Keratinocyte (primary cell): Measurements from ENCODE around the gene MIEF1. TPM values are rescaled to one million over a fixed set of nuclear protein-coding genes. Genes with fewer than 3 reads are reported as not detected.

Experiments
- DNase-seq: peaks from one replicate; pipeline ENCODE4 v3.0.0-alpha.2; 2011; ENCODE audit warnings: low read depth, missing footprints, low spot score
- FAIRE-seq: peaks from 2 replicates; lab custom pipeline; 2011; peaks lifted over from hg19 to GRCh38; lab: Jason Lieb, UNC
- H2AFZ ChIP-seq: 2 replicates; pipeline ENCODE4 v1.6.0; 2012; ENCODE audit warnings: low read length, control low read depth, inconsistent platforms; ENCODE audit not compliant: control insufficient read depth
- H3K27ac ChIP-seq: 2 replicates; pipeline ENCODE4 v1.5.1; 2011; ENCODE audit warnings: low read length; ENCODE audit not compliant: control insufficient read depth, insufficient read depth
- H3K27me3 ChIP-seq: 3 replicates; pipeline ENCODE4 v1.6.0; 2011; ENCODE audit warnings: low read length; ENCODE audit not compliant: control insufficient read depth, insufficient read depth; ENCODE audit errors: extremely low read depth
- H3K36me3 ChIP-seq, 2 experiments: 2 replicates in 1 of 2; 3 replicates in 1 of 2; pipeline ENCODE4 v1.5.1; 2011; ENCODE audit warnings: low read length in 2 of 2, mild to moderate bottlenecking in 1 of 2; ENCODE audit not compliant: control insufficient read depth in 2 of 2, insufficient read depth in 2 of 2; ENCODE audit errors: extremely low read depth in 1 of 2
- H3K4me1 ChIP-seq: 3 replicates; pipeline ENCODE4 v1.5.1; 2011; ENCODE audit warnings: low read length; ENCODE audit not compliant: control insufficient read depth, insufficient read depth; ENCODE audit errors: extremely low read depth
- H3K4me2 ChIP-seq: 3 replicates; pipeline ENCODE4 v1.6.0; 2011; ENCODE audit warnings: low read depth, low read length; ENCODE audit not compliant: control insufficient read depth, insufficient read depth; ENCODE audit errors: extremely low read depth
- H3K4me3 ChIP-seq, 3 experiments: fragments of 200-600 bp in 1 of 3; sonication (generic) in 1 of 3; 2 replicates in 2 of 3; 3 replicates in 1 of 3; pipeline ENCODE4 v1.5.1; 2011 to 2016; ENCODE audit warnings: low read length in 3 of 3, mild to moderate bottlenecking in 3 of 3, control low read depth in 2 of 3, inconsistent platforms in 1 of 3, low read depth in 1 of 3, mixed read lengths in 1 of 3, mixed run types in 1 of 3, moderate library complexity in 1 of 3; ENCODE audit not compliant: control insufficient read depth in 2 of 3, insufficient read depth in 2 of 3; ENCODE audit errors: extremely low read depth in 1 of 3
- H3K79me2 ChIP-seq: 2 replicates; pipeline ENCODE4 v1.6.0; 2012; ENCODE audit warnings: low read length; ENCODE audit not compliant: control insufficient read depth, insufficient read depth
- H3K9ac ChIP-seq: 3 replicates; pipeline ENCODE4 v1.6.0; 2011; ENCODE audit warnings: low read length; ENCODE audit not compliant: control insufficient read depth, insufficient read depth; ENCODE audit errors: extremely low read depth
- H3K9me1 ChIP-seq: 3 replicates; pipeline ENCODE4 v1.6.0; 2011; ENCODE audit warnings: low read length; ENCODE audit not compliant: control insufficient read depth, insufficient read depth; ENCODE audit errors: extremely low read depth
- H3K9me3 ChIP-seq: 2 replicates; pipeline ENCODE4 v1.5.1; 2012; ENCODE audit warnings: low read depth, low read length; ENCODE audit not compliant: control insufficient read depth
- H4K20me1 ChIP-seq: 3 replicates; pipeline ENCODE4 v1.6.0; 2011; ENCODE audit warnings: low read length; ENCODE audit not compliant: control insufficient read depth, insufficient read depth; ENCODE audit errors: extremely low read depth
- CTCF ChIP-seq, 3 experiments: IDR thresholded peaks in 1 of 3; conservative IDR thresholded peaks in 1 of 3; optimal IDR thresholded peaks in 1 of 3; 2 replicates in 2 of 3; 3 replicates in 1 of 3; pipeline versions ENCODE3 to v1.5.1; 2011; ENCODE audit warnings: low read length in 3 of 3, mild to moderate bottlenecking in 3 of 3, moderate library complexity in 2 of 3, control low read depth in 1 of 3, inconsistent platforms in 1 of 3; ENCODE audit not compliant: insufficient read depth in 2 of 3; ENCODE audit errors: extremely low read depth in 1 of 3
- EZH2 ChIP-seq: IDR thresholded peaks from one replicate; pipeline ENCODE4 v1.6.1; 2012; ENCODE audit warnings: inconsistent platforms, mild to moderate bottlenecking, low read length, moderate library complexity
- dilution Hi-C: fragments of 300-500 bp; cut with MboI; formaldehyde crosslinking; loops from one replicate; pipeline ENCODE4 v1.7.0; 2020; ENCODE audit warnings: low sequenced_read_pairs; ENCODE audit not compliant: extremely low pct_ligation_motif_present
- polyA plus RNA-seq, 5 experiments: library from polyadenylated mRNA; depleted of rRNA in 3 of 5; stranded (reverse) in 3 of 5; stranded (forward) in 1 of 5; unstranded in 1 of 5; fragments of >200 nt; gene quantifications; 1 replicate in 1 of 5; 2 replicates in 3 of 5; 3 replicates in 1 of 5; pipeline versions ENCODE4 v1.2.1 to v1.2.3, GENCODE V29; 2011 to 2012; ENCODE audit warnings: missing spikeins in 2 of 5, low read depth in 1 of 5, low replicate concordance in 1 of 5

Gene MIEF1
- polyA plus RNA-seq, 1 donor (not counting 4 experiments of a cell fraction or from before 2014, with no cell fraction given) = 18.4 TPM

- Histone ChIP-seq H3K4me3 (no peak overlapping the region), H4K20me1 (peaks cover 67% of the 10 kb centered on the region), H3K36me3 (peaks cover 17 to 60% of the 10 kb centered on the region in 2 experiments), H3K79me2 (peaks cover 41% of the 10 kb centered on the region), H3K9me1 (peaks cover 4% of the 10 kb centered on the region), H3K4me2 (no peak overlapping the region), H3K9ac (no peak overlapping the region), H2AFZ (no peak overlapping the region), H3K9me3 (no peaks in the 10 kb centered on the region), H3K27ac (no peak overlapping the region), H3K27me3 (no peaks in the 10 kb centered on the region), H3K4me1 (peaks cover 38% of the 10 kb centered on the region)
- TF ChIP-seq EZH2 (no peak), CTCF (optimal IDR thresholded peaks at IDR 0.05 in 1 of 3, IDR thresholded peaks at IDR 0.05 in 1 of 3, conservative IDR thresholded peaks at IDR 0.05 in 1 of 3; ENCODE audit: extremely low read depth in 1 of 3, insufficient read depth in 2 of 3, low read length in 3 of 3) (no peak)
- dilution Hi-C loops = no loop called here
- no peak for FAIRE-seq
- DNase-seq = no peak
Observed at GRCh38 chr22:39525658-39525975, 23.5 kb downstream of the MIEF1 start.

GRCh38 chr22:39526736-39527171, 24.7 kb downstream of the MIEF1 start:
- H3K9me1 ChIP-seq = peaks cover 4% of the 10 kb centered on the region
- TF ChIP-seq CTCF (optimal IDR thresholded peaks at IDR 0.05 in 1 of 3, IDR thresholded peaks at IDR 0.05 in 1 of 3, conservative IDR thresholded peaks at IDR 0.05 in 1 of 3; ENCODE audit: extremely low read depth in 1 of 3, insufficient read depth in 2 of 3, low read length in 3 of 3) = no peak
- TF ChIP-seq EZH2 = no peak
- peaks cover 41% of the 10 kb centered on the region for H3K79me2 ChIP-seq
- H3K4me3 ChIP-seq = no peak overlapping the region
- H2AFZ ChIP-seq = no peak overlapping the region
- FAIRE-seq = no peak
- DNase-seq = no peak
- H3K9ac ChIP-seq = no peak overlapping the region
- no peak overlapping the region for H3K4me2 ChIP-seq
- H3K27me3 ChIP-seq = no peaks in the 10 kb centered on the region
- no peak overlapping the region for H3K27ac ChIP-seq
- dilution Hi-C loops = no loop called here
- peaks cover 48% of the 10 kb centered on the region for H3K4me1 ChIP-seq
- H3K36me3 ChIP-seq = peaks cover 15 to 52% of the 10 kb centered on the region in 2 experiments
- H4K20me1 ChIP-seq = peaks cover 59% of the 10 kb centered on the region
- no peaks in the 10 kb centered on the region for H3K9me3 ChIP-seq
